ENCODE results near the gene FILIP1L. TPM values are rescaled to one million over a fixed set of nuclear protein-coding genes. Genes with fewer than 3 reads are reported as not detected.

Gene FILIP1L
- total RNA-seq, 1 experiment from 2014 or later = 0.17 TPM

- TF ChIP-seq, protein P1, sequence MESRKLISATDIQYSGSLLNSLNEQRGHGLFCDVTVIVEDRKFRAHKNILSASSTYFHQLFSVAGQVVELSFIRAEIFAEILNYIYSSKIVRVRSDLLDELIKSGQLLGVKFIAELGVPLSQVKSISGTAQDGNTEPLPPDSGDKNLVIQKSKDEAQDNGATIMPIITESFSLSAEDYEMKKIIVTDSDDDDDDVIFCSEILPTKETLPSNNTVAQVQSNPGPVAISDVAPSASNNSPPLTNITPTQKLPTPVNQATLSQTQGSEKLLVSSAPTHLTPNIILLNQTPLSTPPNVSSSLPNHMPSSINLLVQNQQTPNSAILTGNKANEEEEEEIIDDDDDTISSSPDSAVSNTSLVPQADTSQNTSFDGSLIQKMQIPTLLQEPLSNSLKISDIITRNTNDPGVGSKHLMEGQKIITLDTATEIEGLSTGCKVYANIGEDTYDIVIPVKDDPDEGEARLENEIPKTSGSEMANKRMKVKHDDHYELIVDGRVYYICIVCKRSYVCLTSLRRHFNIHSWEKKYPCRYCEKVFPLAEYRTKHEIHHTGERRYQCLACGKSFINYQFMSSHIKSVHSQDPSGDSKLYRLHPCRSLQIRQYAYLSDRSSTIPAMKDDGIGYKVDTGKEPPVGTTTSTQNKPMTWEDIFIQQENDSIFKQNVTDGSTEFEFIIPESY (IDR thresholded peaks at IDR 0.05; ENCODE audit: extremely low read depth, insufficient replicate concordance, low read length) = no peak
- no peak for TF ChIP-seq FOSL1 (IDR thresholded peaks at IDR 0.05; ENCODE audit: low read depth)
- TF ChIP-seq TCF7L2 (IDR thresholded peaks at IDR 0.05; ENCODE audit: borderline replicate concordance, extremely low read depth, insufficient read depth, insufficient read length) = no peak
- TF ChIP-seq EGR1 (IDR thresholded peaks at IDR 0.05; ENCODE audit: low read depth) = no peak
These were observed 108.5 kb downstream of the FILIP1L start (continued) for GRCh38 chr3:100005665-100006393.

DNA sequence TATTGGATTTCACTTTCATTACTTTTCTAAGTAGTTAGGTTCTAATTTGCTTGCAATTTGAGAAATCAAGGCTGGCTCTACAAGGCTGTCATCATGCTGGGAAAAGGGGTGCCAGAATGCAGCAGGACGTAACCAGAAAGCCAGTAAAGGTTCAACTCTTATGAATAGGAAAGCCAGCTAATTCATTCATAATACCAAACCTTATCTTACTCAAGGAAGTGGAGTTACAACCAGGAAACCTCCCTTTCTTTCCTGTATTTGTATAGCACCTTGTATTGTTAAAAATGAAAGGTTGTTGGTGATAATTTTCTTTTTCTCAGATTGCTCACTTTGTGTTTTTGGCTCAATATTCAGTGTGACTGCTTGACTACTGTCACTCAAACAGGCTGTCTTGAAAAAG lies 109.4 kb downstream of the FILIP1L start:
- DNase-seq (ENCODE audit: low read depth, low spot score) = no peak
- Histone ChIP-seq H3K9me3 (ENCODE audit: control insufficient read depth in 1 of 2, insufficient read depth in 1 of 2, low read depth in 1 of 2, low read length in 2 of 2) (no peaks in the 10 kb centered on the region), H3K4me1 (ENCODE audit: control insufficient read depth in 1 of 2, insufficient read depth in 2 of 2, low read length in 2 of 2) (peaks cover 10 to 23% of the 10 kb centered on the region in 2 experiments), H3K27ac (ENCODE audit: low read depth, low read length) (no peak overlapping the region), H3K4me2 (ENCODE audit: low read length) (no peak overlapping the region), H3K9me2 (ENCODE audit: insufficient read depth) (no peaks in the 10 kb centered on the region), H3K79me2 (ENCODE audit: insufficient read depth, low read length) (no peaks in the 10 kb centered on the region), H3K36me3 (ENCODE audit: control insufficient read depth in 1 of 2, insufficient read depth in 2 of 2, low read length in 2 of 2) (no peaks in the 10 kb centered on the region), H3K27me3 (ENCODE audit: insufficient read depth, low read length) (no peaks in the 10 kb centered on the region), H4K20me1 (ENCODE audit: insufficient read depth) (no peaks in the 10 kb centered on the region), H3K4me3 (replicated peaks in 1 of 2; ENCODE audit: low read depth in 1 of 2, low read length in 2 of 2) (no peak overlapping the region), H2AFZ (ENCODE audit: low read depth, low read length, poor library complexity, severe bottlenecking) (no peak overlapping the region), H3K9ac (ENCODE audit: low read length) (no peak overlapping the region)
- ChIA-PET RAD21 (ENCODE audit: low non-redundant PET in 1 of 2, low total read pairs in 2 of 2, uncharacterized antibody in 2 of 2, unreplicated experiment in 2 of 2) (no interaction called here), CTCF (no interaction called here), POLR2A (no interaction called here)
- BruUV-seq (replicated peaks) = no TSS peak
- TF ChIP-seq SRF (IDR thresholded peaks at IDR 0.05; ENCODE audit: low read depth) = no peak
- no peak for TF ChIP-seq ZNF274 (IDR thresholded peaks at IDR 0.05; ENCODE audit: low read depth, low read length)
- no peak for TF ChIP-seq JUND (IDR thresholded peaks at IDR 0.05)
- TF ChIP-seq RAD21 (IDR thresholded peaks at IDR 0.05; ENCODE audit: low read depth) = no peak
- TF ChIP-seq ZFX (IDR thresholded peaks at IDR 0.05) = no peak
- TF ChIP-seq EZH2 (IDR thresholded peaks at IDR 0.05) = no peak
- TF ChIP-seq, protein P2, sequence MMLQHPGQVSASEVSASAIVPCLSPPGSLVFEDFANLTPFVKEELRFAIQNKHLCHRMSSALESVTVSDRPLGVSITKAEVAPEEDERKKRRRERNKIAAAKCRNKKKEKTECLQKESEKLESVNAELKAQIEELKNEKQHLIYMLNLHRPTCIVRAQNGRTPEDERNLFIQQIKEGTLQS (IDR thresholded peaks at IDR 0.05) = no peak
- no peak for TF ChIP-seq EZH2phosphoT487 (IDR thresholded peaks at IDR 0.05; ENCODE audit: borderline replicate concordance)
- TF ChIP-seq, protein P1 (IDR thresholded peaks at IDR 0.05; ENCODE audit: extremely low read depth, insufficient replicate concordance, low read length) = no peak
- no peak for TF ChIP-seq SP1 (IDR thresholded peaks at IDR 0.05; ENCODE audit: low read depth)
- TF ChIP-seq POLR2A (IDR thresholded peaks at IDR 0.05; ENCODE audit: borderline replicate concordance, extremely low read depth, insufficient read depth, insufficient read length) = no peak
- TF ChIP-seq REST (IDR thresholded peaks at IDR 0.05; ENCODE audit: low read depth) = no peak
- TF ChIP-seq YY1 (IDR thresholded peaks at IDR 0.05; ENCODE audit: extremely low read depth, insufficient replicate concordance, low read depth, low read length) = no peak
- no peak for TF ChIP-seq POLR2AphosphoS5 (IDR thresholded peaks at IDR 0.05; ENCODE audit: low read depth, low read length)
- TF ChIP-seq TCF7L2 (IDR thresholded peaks at IDR 0.05; ENCODE audit: borderline replicate concordance, extremely low read depth, insufficient read depth, insufficient read length) = no peak
- no peak for TF ChIP-seq ELF1 (IDR thresholded peaks at IDR 0.05; ENCODE audit: borderline replicate concordance, low read depth)
- ATAC-seq = no peak
- intact Hi-C loops (cut with micrococcal nuclease) = no loop called here

All from HCT116 (cell line).